ENCODE measurements around the gene RELB.

The RELB gene

DNA sequence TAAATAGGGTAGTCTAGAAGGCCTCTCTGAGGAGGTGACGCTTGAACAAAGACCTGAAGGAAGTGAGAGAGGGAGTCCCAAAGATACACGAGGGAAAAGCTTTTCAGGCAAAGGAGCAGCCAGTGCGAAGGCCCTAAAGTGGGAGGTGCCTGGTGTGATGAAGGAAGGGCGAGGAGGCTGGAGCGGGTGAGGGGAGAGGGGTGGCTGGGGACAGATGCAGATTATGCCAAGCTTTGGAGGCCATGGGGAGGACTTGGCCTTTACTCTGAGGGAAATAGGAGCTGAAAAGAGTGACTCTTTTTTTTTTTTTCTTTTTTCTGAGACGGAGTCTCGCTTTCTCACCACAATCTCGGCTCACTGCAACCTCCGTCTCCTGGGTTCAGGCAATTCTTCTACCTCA, 43.2 kb upstream of the RELB start:
- TF ChIP-seq, protein P1, sequence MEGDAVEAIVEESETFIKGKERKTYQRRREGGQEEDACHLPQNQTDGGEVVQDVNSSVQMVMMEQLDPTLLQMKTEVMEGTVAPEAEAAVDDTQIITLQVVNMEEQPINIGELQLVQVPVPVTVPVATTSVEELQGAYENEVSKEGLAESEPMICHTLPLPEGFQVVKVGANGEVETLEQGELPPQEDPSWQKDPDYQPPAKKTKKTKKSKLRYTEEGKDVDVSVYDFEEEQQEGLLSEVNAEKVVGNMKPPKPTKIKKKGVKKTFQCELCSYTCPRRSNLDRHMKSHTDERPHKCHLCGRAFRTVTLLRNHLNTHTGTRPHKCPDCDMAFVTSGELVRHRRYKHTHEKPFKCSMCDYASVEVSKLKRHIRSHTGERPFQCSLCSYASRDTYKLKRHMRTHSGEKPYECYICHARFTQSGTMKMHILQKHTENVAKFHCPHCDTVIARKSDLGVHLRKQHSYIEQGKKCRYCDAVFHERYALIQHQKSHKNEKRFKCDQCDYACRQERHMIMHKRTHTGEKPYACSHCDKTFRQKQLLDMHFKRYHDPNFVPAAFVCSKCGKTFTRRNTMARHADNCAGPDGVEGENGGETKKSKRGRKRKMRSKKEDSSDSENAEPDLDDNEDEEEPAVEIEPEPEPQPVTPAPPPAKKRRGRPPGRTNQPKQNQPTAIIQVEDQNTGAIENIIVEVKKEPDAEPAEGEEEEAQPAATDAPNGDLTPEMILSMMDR (conservative IDR thresholded peaks at IDR 0.05; ENCODE audit: control insufficient read depth, insufficient read depth, low read depth, low read length) = no peak
- DNase-seq (ENCODE audit: low read depth) = no peak
- H3K4me3 ChIP-seq (ENCODE audit: control insufficient read depth, low read depth, low read length) = no peak overlapping the region

DNA sequence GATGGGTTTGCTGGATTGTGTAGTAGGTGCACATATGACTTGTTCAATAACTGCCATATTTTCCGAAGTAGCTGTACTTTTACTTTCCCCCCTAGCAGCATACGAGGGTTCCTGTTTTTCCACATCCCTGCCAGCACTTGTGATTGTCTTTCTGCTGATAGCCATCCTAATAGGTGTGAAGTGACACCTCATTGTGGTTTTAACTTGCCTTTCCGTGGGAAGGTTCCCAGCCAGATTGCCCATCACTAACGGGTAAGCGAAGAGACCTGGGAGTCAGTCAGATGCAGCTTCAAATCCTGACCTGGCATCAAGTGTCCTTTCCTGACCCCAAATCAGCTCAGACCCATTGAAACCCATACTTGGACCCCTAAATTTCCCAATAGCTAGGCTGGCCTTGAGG, 41.6 kb upstream of the RELB start:
- DNase-seq (ENCODE audit: low read depth) = no peak
- H3K4me3 ChIP-seq (ENCODE audit: control insufficient read depth, low read depth, low read length) = no peak overlapping the region
- TF ChIP-seq, protein P1 (conservative IDR thresholded peaks at IDR 0.05; ENCODE audit: control insufficient read depth, insufficient read depth, low read depth, low read length) = no peak

DNA sequence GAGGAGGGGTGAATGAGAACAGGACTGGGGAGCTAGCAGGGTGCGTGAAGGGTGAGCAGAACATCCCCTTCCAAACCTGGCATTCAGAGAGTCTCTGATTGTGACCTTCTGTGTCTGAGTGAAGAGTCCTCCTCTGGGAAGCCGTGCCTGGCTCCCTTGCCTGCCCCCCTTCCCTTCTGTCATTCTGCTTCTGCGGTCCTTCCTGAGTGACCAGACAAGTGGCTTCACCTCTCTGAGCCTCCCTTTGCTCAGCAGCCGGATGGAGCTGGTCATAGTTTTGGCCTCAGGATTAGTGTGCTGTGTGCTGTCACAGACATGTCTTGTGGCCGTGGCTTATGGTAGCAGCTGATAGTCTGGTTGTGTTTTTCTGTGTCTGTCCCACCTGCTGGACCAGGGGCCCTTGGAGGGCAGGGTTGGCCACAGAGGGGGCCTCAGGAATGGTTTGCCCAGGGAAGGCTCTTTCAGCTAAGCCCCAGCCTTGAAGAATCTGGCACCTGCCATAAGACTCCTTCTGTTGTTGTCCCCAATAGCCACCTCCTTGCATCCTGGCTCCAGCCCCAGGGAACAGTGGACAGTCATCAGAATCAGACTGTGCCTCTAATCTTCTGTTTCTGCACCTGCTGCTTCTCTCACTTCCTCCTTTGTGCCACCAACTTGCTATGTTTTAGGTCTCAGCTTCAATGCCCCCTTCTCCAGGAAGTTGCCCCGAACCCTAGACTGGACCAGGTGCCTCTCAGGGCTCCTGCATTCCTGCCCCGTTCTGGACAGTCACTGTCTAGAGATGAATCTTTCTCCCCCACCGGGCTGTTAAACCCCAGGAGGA, 40.1 kb upstream of the RELB start:
- no peak for DNase-seq (ENCODE audit: low read depth)
- H3K4me3 ChIP-seq (ENCODE audit: control insufficient read depth, low read depth, low read length) = no peak overlapping the region
- TF ChIP-seq, protein P1 (conservative IDR thresholded peaks at IDR 0.05; ENCODE audit: control insufficient read depth, insufficient read depth, low read depth, low read length) = no peak

DNA sequence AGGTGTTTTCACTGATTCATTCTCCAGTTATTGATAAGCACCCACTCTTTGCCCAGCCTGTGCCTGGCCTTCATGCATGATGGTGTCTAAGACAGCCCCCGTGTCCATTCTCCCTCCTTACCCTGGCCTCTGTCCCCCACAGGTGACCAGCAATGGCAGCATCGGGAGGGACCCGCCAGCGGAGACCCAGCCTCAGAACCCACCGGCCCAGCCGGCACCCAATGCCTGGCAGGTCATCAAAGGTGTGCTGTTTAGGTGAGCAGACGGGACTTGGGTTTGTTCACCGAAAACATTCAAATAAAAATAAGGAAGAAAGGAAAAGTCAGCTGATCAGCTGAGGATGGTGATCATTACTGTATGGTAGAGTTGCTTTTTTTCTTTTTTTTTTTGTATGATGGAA, 39.4 kb upstream of the RELB start:
- TF ChIP-seq, protein P1 (conservative IDR thresholded peaks at IDR 0.05; ENCODE audit: control insufficient read depth, insufficient read depth, low read depth, low read length) = no peak
- H3K4me3 ChIP-seq (ENCODE audit: control insufficient read depth, low read depth, low read length) = no peak overlapping the region
- DNase-seq (ENCODE audit: low read depth) = no peak

DNA sequence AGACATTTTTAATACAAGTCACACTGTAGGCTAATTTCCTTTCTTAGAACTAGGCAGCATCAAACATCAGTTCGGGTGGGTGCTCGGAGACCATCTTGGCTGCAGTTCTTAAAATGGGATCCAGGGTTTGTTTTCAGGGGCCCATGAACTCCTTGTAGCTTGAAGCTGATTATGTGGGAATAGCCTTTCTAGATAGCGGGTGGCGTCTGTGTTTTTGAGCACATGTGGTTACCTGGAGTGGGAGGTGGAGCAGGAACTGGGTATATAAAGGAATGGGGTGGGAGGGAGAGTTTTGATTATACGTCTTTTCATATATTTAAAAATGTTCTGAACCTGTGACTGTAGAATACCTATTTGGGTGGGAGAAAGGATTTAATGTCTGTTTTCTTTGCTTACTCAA, 33.1 kb upstream of the RELB start:
- TF ChIP-seq, protein P1 (conservative IDR thresholded peaks at IDR 0.05; ENCODE audit: control insufficient read depth, insufficient read depth, low read depth, low read length) = no peak
- no peak overlapping the region for H3K4me3 ChIP-seq (ENCODE audit: control insufficient read depth, low read depth, low read length)

DNA sequence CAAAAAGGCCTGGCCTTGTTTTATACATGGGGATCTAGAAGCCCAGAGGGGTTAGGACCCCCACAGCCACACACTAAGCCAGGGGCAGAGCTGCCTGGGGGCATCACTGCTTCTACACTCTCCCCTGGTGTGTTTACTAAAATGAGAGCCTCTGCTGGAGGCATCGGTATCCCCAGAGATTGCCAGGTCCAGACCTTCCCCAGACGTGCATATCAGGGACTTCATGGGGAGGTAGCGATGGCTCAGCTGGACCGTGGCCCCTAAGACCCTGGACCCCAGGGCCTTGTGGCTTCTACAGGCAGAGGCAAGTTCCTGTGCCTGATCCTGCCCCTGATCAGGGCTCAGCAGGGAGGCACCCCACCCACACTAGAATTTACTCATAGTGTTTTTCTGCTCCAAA, 32.6 kb upstream of the RELB start:
- TF ChIP-seq, protein P1 (conservative IDR thresholded peaks at IDR 0.05; ENCODE audit: control insufficient read depth, insufficient read depth, low read depth, low read length) = no peak
- H3K4me3 ChIP-seq (ENCODE audit: control insufficient read depth, low read depth, low read length) = no peak overlapping the region
- DNase-seq (ENCODE audit: low read depth) = no peak

More for the DNA sequence above, 33.1 kb upstream of the RELB start:
- no peak for DNase-seq (ENCODE audit: low read depth)
